VCaP (cell line): ENCODE results near the gene HDAC7.

Source experiments
- H3K27ac ChIP-seq: fragments of 450-650 bp; 2 replicates; pipeline ENCODE4 v1.5.1; 2017
- CTCF ChIP-seq: fragments of 450-650 bp; conservative IDR thresholded peaks from 2 replicates; pipeline ENCODE4 v1.5.1; 2017; ENCODE audit warnings: mild to moderate bottlenecking, moderate library complexity

Gene HDAC7

GRCh38 chr12:47773062-47773857 is 46.4 kb downstream of the HDAC7 start, which contains the start of gene SLC48A1:
Gene SLC48A1 (plus strand): TSS chr12:47773238. CDS start chr12:47773305, 67 bp downstream.
- H3K27ac ChIP-seq: peak within 1 kb of the TSS; percentile 80
- TF ChIP-seq CTCF: peak; percentile 92

GRCh38 chr12:47772738-47773061 is 47.0 kb downstream of the HDAC7 start:
- H3K27ac ChIP-seq: peak overlapping the region; percentile 80
- no peak for TF ChIP-seq CTCF

- H3K27ac ChIP-seq: peak overlapping the region; percentile 80
- TF ChIP-seq CTCF: no peak
These were observed 47.5 kb downstream of the HDAC7 start for GRCh38 chr12:47772094-47772660.

- no peak overlapping the region for H3K27ac ChIP-seq
- TF ChIP-seq CTCF: no peak
These were observed 48.4 kb downstream of the HDAC7 start for GRCh38 chr12:47771304-47771703.

- H3K27ac ChIP-seq: no peak overlapping the region
- no peak for TF ChIP-seq CTCF
These were observed 49.5 kb downstream of the HDAC7 start for GRCh38 chr12:47770086-47770726.

- no peak overlapping the region for H3K27ac ChIP-seq
These were observed 50.2 kb downstream of the HDAC7 start for GRCh38 chr12:47769234-47770085.

More at GRCh38 chr12:47769234-47770085, 50.2 kb downstream of the HDAC7 start:
- no peak for TF ChIP-seq CTCF
